Mammary epithelial cell (primary cell): ENCODE data around the gene ACAT2.

Experiments used
- EZH2 ChIP-seq: IDR thresholded peaks from 2 replicates; pipeline ENCODE4 v1.6.1; 2012; ENCODE audit warnings: low read length, inconsistent platforms, borderline replicate concordance
- TF ChIP-seq, protein P1 (sequence below), 2 donors: IDR thresholded peaks in 1 of 2; conservative IDR thresholded peaks in 1 of 2; 2 replicates each; pipeline ENCODE4 v1.5.1; 2011 to 2012; ENCODE audit warnings: inconsistent platforms in 2 of 2, low read length in 2 of 2, mild to moderate bottlenecking in 2 of 2, control low read depth in 1 of 2, low read depth in 1 of 2; ENCODE audit not compliant: insufficient read depth in 1 of 2; ENCODE audit errors: extremely low read depth in 1 of 2

DNA sequence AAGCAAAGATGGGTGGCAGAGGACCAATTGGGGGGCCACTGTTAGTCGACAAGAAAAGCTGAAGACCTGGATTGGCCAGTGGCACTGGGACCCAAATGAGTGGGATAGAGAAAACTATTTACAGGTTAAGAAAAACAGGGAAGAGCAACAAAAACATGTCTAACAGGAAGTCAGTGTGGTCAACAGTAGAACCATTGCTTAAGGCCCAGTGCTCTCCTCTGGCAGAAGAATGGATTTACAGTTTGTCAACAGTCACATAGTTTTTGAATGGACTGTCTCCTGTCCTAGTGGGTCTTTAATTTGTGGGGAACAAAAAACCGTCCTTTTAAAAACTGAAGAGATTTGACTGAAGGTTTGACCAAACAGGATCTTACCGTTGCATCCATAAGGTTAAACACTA, 46.7 kb upstream of the ACAT2 start:
- TF ChIP-seq, protein P1, sequence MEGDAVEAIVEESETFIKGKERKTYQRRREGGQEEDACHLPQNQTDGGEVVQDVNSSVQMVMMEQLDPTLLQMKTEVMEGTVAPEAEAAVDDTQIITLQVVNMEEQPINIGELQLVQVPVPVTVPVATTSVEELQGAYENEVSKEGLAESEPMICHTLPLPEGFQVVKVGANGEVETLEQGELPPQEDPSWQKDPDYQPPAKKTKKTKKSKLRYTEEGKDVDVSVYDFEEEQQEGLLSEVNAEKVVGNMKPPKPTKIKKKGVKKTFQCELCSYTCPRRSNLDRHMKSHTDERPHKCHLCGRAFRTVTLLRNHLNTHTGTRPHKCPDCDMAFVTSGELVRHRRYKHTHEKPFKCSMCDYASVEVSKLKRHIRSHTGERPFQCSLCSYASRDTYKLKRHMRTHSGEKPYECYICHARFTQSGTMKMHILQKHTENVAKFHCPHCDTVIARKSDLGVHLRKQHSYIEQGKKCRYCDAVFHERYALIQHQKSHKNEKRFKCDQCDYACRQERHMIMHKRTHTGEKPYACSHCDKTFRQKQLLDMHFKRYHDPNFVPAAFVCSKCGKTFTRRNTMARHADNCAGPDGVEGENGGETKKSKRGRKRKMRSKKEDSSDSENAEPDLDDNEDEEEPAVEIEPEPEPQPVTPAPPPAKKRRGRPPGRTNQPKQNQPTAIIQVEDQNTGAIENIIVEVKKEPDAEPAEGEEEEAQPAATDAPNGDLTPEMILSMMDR (conservative IDR thresholded peaks at IDR 0.05 in 1 of 2, IDR thresholded peaks at IDR 0.05 in 1 of 2; ENCODE audit: extremely low read depth in 1 of 2, insufficient read depth in 1 of 2, low read depth in 1 of 2, low read length in 2 of 2), result no peak
- no peak for TF ChIP-seq EZH2
